Activated B cell treated with CpG ODN at 0.5 μM for 24 hours (primary cell): ENCODE results near the gene PTPRD. TPM values are rescaled to one million over a fixed set of nuclear protein-coding genes. Genes with fewer than 3 reads are reported as not detected.

Source experiments
- ATAC-seq: fragments of 200-7000 bp; cut with Tn5 transposase; one replicate; pipeline ENCODE4 v1.10.0; 2021; ENCODE audit warnings: low read depth, mild to moderate bottlenecking, moderate library complexity
- CTCF ChIA-PET: fragments of 350-600 bp; sonication (Branson Sonifier 250); formaldehyde crosslinking; loops from one replicate; lab custom pipeline; 2021; ENCODE audit warnings: antibody characterized with exemption; lab: Charles Lee
- POLR2A ChIA-PET: fragments of 350-600 bp; sonication (Branson Sonifier 250); formaldehyde crosslinking; loops from one replicate; lab custom pipeline; 2021; ENCODE audit warnings: antibody characterized with exemption; lab: Charles Lee
- DNase-seq: peaks from one replicate; pipeline ENCODE4 v3.0.0; 2022
- H3K27ac Mint-ChIP-seq: one replicate; pipeline ENCODE4 v1.8.0; 2020; ENCODE audit warnings: mixed read lengths
- H3K27me3 Mint-ChIP-seq: one replicate; pipeline ENCODE4 v1.8.0; 2021; ENCODE audit warnings: mixed read lengths
- H3K36me3 Mint-ChIP-seq: one replicate; pipeline ENCODE4 v1.8.0; 2021; ENCODE audit warnings: low read depth, mixed read lengths
- H3K4me1 Mint-ChIP-seq: one replicate; pipeline ENCODE4 v1.8.0; 2021; ENCODE audit warnings: mixed read lengths
- H3K4me3 Mint-ChIP-seq: one replicate; pipeline ENCODE4 v1.8.0; 2020; ENCODE audit warnings: mild to moderate bottlenecking, mixed read lengths
- H3K9me3 Mint-ChIP-seq: one replicate; pipeline ENCODE4 v1.8.0; 2020; ENCODE audit warnings: mixed read lengths
- CTCF ChIP-seq: fragments of 200-600 bp; IDR thresholded peaks from one replicate; pipeline ENCODE4 v1.8.0; 2022; ENCODE audit warnings: antibody characterized with exemption, mild to moderate bottlenecking
- intact Hi-C: fragments of 100-400 bp; cut with micrococcal nuclease; formaldehyde crosslinking; loops from one replicate; pipeline ENCODE4 v1.15.1; 2024
- total RNA-seq: library from RNA; stranded (reverse); gene quantifications from 2 replicates; pipeline ENCODE4 v1.2.3, GENCODE V29; 2022

Gene PTPRD
- total RNA-seq, 1 donor from 2014 or later: 0.04 TPM

DNA sequence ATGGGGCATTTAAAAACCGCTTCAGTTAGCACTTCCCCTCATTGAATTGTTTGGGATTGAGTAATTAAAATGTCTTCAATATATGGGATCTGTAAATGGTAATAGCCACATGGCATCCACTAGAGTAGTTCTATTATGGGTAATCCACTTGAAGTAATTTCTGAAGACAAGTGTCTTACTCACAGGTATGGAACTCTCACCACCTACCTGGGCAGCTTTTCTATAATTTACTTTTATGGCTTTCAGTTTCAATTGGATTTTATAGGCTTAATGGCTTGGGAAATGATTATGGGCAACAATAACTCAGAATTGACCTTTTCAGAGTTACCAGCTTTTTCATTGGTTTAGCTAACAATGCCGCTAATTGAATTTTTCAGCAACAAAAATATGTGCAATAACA lies 597.9 kb downstream of the PTPRD start:
- Mint-ChIP-seq H3K27ac (no peak overlapping the region), H3K27me3 (no peaks in the 10 kb centered on the region), H3K9me3 (no peaks in the 10 kb centered on the region), H3K4me3 (no peak overlapping the region), H3K36me3 (no peaks in the 10 kb centered on the region), H3K4me1 (no peaks in the 10 kb centered on the region)
- intact Hi-C loops: no loop called here
- ATAC-seq: no peak
- ChIA-PET POLR2A (no interaction called here), CTCF (no interaction called here)
- no peak for DNase-seq
- TF ChIP-seq CTCF: no peak

DNA sequence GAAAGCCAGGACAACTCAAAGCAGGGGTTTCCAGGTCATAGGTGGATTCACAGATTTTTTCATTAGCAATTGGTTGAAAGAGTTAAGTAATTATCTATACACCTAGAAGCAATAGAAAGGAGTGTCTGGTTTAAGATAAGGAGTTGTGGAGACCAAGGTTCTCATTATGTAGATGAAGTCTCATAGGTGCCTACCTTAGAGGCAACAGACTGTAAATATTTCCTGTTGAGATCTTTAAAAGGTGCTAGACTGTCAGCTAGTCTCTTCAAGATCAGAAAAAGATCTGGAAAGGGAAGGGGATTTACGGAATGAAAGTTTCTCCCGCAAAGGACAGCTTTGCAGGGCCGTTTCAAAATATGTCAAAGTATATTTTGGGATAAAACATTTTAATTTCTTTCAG lies 603.4 kb downstream of the PTPRD start:
- Mint-ChIP-seq H3K36me3 (no peaks in the 10 kb centered on the region), H3K27ac (no peak overlapping the region), H3K9me3 (no peaks in the 10 kb centered on the region), H3K4me1 (no peaks in the 10 kb centered on the region), H3K4me3 (no peak overlapping the region), H3K27me3 (no peaks in the 10 kb centered on the region)
- intact Hi-C loops: no loop called here
- DNase-seq: no peak
- TF ChIP-seq CTCF: no peak
- POLR2A ChIA-PET: no interaction called here
- CTCF ChIA-PET: no interaction called here
- ATAC-seq: no peak

- ChIA-PET POLR2A (no interaction called here), CTCF (no interaction called here)
- H3K4me1 Mint-ChIP-seq: no peaks in the 10 kb centered on the region
- no peaks in the 10 kb centered on the region for H3K27me3 Mint-ChIP-seq
- no peak for ATAC-seq
- H3K36me3 Mint-ChIP-seq: no peaks in the 10 kb centered on the region
- H3K9me3 Mint-ChIP-seq: no peaks in the 10 kb centered on the region
- TF ChIP-seq CTCF: no peak
- intact Hi-C loops: no loop called here
- H3K4me3 Mint-ChIP-seq: no peak overlapping the region
- H3K27ac Mint-ChIP-seq: no peak overlapping the region
- DNase-seq: no peak
Observed at GRCh38 chr9:10008101-10008799, 604.6 kb downstream of the PTPRD start.

DNA sequence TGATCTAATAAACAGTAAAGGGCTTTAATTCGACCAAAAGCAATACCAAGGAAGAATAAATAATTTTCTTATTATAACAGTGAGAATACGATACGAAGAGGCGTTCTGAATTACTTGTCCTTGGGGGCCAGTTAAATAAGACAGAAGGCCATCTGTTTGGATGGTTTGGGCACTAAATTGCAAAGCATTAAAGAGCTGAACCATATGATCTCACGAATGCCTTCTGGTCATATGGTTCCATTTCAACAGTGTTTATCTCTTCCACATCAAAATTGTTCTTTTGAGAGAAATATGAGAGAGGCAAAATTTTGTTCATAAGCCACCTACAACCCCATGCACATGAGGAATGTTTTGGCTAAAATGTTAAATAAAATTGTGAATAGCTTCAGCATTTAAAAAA lies 605.4 kb downstream of the PTPRD start:
- Mint-ChIP-seq H3K9me3 (no peaks in the 10 kb centered on the region), H3K4me1 (no peaks in the 10 kb centered on the region), H3K4me3 (no peak overlapping the region), H3K27ac (no peak overlapping the region), H3K27me3 (no peaks in the 10 kb centered on the region), H3K36me3 (no peaks in the 10 kb centered on the region)
- POLR2A ChIA-PET: no interaction called here
- CTCF ChIA-PET: no interaction called here
- DNase-seq (no peak), ATAC-seq (no peak)
- TF ChIP-seq CTCF: no peak
- intact Hi-C loops: no loop called here

DNA sequence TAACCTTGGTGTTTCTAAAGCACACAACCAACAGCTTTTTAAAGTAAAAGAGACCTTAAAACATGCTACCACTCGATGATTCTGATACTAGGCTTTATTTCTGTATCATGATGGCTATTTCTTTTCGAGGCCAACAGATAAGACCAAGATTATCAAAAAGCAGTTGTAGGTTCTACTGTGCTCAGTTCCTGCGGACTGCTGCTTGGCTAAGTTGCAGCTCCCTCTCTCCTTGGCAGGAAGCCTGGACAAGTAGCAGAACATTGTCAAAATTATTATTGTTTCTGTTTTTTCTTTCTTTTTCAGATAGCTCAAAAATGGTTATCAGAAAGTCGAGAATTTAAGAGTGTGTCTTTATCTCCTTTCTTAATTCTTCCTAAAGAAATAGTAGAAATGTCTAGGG lies 607.6 kb downstream of the PTPRD start:
- Mint-ChIP-seq H3K27me3 (no peaks in the 10 kb centered on the region), H3K4me3 (no peak overlapping the region), H3K9me3 (no peaks in the 10 kb centered on the region), H3K36me3 (no peaks in the 10 kb centered on the region), H3K27ac (no peak overlapping the region), H3K4me1 (no peaks in the 10 kb centered on the region)
- ATAC-seq: no peak
- no peak for TF ChIP-seq CTCF
- ChIA-PET CTCF (no interaction called here), POLR2A (no interaction called here)
- DNase-seq: no peak
- intact Hi-C loops: no loop called here
